ENCODE data around the gene SYT7.

Gene SYT7

DNA sequence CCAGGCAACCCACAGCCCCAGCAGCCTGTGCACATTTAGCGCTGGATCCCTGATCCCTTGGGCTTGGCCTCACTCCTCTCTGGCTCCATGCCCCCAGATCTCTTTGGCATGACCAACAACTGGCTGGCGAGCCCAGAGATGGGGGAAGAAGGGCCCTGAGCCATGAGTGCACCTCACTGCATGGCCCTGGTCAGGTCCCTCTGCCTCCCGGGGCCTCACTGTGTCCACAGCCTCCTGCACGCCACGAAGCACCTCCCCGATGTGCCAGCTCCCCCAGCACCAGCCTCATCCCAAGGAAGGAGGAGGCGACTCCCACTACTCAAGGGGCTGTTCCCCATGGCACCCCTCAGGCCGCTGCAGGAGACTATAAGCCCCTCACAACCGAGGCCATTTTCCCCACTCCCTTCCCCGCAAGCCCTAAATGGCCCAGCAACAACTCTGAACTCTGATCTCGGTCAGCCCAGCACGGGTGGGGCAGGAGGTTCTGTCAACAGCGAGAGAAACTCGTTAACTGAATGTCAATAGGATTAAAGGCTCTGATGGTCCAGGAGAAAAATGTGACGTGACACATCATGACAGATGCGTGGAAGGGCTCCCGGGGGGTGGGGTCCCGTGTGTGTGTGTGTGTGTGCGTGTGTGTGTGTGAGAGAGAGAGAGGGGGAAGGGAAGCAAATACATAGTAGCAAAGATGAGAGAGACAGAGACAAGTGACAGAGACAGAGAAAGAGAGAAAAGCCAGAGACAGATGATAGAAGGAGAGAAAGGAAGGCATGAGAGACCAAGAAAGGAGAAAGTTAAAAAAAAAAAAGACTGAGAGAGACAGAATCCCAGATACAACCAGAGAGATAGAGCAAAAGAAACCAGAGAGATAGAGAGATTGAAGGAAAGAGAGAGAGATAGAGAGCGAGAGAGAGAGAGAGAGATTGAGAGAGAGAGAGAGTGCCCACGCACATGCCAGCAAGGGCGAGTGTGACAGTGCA lies 28.4 kb upstream of the SYT7 start:
- DNase-seq = no peak

DNA sequence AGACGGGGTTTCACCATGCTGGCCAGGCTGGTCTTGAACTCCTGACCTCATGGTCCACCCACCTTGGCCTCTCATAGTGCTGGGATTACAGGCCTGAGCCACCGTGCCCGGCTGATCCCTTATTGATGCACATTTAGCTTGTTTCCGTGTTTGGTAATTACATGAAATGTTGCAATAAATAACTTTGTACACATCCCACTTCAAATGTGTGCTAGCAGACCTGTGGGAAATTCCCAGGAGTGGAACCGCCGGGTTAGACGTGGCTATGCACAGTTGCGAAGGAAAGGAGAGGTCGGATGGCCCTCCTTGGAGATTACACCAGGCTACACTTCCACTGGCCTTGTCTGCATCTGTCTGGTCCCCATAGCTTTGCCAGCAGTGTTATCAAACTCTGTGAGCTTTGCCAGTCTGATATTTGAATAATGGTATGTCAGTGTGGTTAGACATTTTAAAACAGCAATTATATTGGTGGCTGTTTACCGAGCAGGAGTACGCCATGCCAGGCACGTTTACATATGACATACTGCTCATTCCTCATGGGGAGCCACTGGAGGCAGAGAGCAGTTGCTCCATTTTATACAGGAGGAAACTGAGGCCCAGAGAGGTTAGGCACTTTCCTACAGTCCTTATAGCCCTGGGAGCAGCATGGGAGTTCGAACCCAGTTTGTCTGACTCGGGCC lies 27.2 kb upstream of the SYT7 start:
- no peak for DNase-seq

DNA sequence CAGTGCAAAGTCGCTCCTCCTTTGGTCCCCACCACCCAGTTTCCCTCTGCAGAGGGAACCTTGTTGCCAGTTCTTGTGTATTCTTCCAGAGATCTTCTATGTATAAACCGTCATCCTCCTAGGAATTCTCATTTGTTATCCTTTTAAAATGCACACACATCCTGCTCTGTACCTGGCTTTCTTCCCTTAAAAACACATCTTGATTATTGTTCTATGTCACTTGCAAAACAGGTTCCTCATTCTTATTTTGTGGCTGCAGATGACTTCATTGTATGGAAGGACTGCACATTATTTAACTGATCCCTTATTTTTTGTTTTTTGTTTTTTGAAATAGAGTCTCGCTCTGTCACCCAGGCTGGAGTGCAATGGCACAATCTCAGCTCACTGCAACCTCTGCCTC lies 26.6 kb upstream of the SYT7 start:
- no peak for DNase-seq

DNA sequence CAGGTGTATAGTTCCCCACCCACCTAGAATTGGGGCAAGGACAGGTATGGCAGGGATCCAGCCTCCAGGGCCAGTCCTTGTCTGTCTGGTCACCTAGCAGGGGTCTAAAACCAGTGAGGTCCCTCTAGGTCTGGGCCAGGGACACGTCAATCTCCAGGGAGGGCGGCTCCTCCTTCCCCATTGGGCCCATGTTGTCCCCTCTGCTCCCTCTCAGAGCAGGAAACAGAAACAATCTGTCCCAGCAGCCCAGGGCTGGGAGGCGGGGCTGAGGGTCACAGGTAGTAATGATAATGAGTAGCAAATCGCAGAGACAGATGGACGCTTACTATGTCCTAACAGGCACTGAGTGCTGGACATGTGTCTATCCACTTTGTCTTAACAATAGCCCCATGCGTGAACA lies 22.8 kb upstream of the SYT7 start:
- DNase-seq = no peak

DNA sequence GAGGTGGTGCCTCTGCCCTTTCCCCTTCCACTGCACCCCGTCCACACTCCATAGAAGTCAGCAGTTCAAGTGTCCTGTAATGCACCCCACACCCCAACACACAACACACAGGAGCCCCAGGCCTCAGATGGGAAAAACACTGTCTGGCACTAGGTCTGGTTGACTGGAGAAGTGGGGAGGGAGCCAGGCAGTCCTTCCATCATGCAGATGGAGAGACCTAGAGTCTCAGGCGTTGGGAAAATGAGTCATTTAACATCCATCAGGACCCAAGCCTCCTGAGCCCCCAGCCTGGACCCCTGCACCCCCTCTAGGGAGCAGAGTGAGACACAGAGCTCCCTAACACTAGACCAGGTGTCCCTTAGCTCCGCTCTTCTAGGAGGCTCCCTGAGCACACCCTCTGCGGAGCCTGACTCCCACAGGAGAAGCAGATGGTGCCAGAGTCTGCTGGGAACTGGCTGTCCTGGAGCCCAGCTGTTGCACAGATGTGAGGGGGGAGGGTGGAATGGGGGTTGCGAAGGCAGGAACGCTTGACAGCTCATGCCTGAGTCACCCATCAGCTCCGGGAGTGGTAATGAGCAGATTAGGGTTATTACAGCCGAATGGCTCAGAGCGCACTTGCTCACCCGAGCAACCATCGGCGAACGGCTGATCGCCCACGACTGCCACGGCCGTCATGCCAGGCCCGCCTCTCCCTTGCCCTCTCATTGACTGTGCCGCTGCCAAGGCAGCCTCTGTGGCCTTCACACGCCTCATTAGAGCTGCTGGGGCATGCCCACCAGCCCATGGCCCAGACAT lies 22.1 kb upstream of the SYT7 start:
- no peak for DNase-seq

DNA sequence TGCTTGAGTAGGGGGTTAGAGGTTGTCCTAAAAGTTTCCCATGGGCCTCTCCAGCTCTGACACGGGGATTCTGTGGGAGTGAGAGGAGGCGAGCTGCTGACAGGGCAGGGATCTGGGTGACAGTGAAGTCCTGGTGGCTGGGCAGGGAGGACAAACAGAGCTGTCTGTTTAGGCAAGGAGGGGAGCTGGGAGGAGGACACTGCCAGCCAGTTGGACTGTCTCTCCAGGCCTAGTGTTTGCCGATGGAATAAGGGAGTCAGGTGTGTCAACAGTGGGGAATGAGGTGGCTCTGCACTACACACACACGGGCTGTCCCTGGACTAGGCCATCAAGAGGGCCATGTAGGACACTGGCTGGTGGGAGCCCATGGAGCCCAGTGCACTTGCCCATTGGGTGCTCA lies 20.6 kb upstream of the SYT7 start:
- no peak for DNase-seq

DNA sequence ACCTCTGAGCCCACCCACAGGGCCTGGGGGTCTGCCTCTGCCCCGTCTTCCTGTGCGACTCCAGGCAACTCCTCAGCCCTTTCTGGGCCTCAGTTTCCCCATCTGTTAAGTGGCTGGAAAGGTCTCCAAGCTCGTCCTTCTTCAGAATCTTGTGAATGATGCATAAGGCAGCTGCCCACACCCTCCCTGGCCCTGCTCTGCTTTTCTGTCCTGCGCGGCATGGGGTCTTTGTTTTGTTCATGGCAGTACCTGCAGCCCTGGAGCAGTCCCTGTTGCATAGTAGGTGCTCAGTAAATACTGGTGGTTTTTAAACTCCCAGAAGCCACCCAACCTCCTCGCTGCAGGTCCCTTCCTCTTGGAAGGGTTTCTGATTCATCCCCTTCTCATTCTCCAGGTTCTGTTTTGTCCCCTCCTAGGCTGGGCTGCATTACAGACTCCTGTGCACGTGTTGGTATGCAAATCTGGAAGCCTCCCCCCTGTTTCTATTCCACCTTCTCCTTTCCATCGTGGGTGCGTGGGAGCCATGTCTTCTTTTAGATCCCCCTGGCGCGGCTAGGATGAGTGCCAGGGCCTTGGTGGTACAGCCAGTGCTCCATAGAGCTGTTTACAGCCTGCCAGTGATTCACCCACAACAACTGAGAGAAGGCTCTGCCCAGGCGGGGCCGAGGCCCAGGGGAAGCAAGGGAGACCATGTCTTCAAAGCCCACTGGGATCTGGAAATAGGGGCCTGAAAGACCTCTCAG lies 19.3 kb upstream of the SYT7 start:
- no peak for DNase-seq

DNA sequence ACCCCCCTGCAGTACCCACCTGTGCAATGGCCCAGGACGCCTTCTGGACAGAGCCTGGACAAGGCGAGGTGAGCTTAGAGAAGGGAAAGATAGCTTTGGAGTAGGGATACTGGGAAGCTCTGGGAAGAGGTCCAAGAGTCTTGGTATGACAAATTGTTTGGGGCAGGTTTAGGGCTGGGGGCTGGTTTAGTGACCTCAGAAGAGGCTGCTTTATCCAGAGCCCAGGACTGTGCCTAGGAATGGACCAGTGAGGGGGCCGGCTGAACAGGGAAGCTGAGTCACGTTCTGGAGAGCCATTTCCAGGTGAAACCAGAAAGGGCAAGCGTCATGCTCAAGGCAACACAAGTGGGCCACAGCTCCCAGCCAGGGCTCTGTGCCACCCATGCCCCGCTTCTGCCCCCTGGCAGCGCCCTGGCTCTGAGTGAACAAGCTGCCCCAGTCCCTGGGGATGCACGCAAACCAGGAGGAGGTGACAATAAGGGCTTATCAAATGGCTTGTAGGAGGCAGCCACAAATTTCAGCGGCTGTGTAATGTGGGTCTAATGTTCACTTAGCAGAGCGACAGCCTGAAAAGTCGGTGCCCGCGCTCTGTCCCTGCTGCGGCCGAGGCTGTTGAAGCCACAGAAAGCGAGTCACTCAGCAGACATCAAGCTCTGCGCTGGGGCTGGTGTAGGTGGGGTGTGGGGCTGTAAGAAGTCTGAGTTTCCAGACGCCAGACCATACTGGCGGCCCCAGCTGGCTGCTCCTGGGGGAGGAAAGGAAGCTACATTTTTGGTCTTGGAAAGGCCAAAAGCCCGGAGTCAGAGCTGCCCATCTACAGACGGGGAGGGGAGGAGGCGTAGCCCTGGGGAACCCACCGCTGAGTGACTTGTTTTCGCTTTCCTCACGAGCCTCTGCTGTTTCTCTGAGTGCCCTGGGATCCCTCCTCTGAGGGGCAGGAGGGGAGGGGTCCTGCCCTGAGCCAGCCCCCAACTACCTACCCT lies 18.3 kb upstream of the SYT7 start:
- no peak for DNase-seq

DNA sequence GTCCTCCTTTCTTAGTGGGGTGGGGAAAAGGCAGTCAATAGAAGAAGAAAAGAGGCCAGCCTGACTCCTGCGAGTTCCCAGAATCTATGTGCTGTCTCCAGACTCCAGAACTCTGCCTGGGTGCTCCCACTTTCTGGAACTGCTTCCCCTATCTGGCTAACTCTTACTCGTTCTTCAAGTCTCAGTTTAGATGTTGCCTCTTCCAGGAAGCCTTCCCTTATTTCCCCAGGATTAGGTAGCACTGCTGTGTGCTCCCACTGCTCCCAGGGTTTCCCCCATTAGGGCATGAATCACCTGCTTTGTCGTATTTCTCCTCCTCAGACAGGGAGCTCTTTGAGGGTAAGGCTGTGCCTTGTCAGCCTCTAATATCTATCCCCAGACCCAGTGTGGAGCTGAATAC lies 17.5 kb upstream of the SYT7 start:
- DNase-seq = no peak

DNA sequence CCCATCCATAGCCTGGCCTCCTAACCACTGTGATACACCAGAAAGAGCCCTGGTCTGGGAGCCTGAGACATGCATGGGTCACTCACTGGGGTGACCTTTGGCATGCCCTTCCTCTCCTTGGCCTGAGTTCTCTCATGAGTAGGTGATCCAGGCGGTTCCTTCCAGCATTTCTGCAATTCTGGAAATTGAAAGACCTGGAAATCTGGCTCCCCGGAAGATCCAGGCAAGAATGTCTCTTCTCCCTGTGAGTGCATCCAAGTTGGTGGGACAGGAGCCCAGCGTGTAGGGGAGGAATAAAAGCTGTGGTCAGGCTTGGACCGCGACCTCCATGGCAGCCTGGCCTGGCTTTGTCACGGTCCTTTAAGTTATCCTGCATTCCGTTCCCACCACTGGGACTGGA lies 16.1 kb upstream of the SYT7 start:
- no peak for DNase-seq

DNA sequence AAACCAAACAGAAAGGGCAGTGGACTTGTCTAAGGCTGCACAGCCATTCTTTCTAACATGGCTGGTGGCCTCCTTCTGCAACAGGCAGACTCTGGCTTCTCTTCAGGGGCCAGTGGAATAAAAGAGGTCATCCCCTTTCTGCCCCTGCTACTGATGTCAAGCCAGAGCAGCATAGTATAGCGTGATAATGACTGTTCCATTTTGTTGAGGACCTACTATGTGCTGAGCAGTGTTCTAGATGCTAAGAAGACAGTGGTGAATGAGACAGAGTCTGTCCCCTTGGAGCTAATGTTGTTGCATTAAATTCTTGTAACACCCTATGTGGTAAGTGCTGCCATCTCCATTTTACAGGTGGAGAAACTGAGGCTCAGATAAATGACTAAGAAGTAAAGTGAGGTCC lies 15.7 kb upstream of the SYT7 start:
- no peak for DNase-seq

DNA sequence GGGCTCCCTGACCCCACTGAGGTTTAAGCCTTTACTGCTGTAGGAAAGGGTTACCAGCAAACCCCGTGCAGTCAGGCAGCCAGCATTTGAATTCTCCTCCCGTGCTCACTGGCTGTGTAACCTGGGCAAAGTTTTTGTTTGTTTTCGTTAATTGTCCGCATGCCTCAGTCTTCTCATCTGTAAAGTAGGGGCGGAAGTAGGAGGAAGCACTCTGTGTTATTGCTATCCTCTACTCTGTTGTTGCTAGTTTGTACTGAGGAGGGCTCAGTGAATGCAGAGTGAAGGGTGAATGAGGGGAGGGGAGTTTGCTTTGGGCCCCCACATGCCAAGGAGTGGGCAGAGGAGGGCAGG lies 14.0 kb upstream of the SYT7 start:
- no peak for DNase-seq

DNA sequence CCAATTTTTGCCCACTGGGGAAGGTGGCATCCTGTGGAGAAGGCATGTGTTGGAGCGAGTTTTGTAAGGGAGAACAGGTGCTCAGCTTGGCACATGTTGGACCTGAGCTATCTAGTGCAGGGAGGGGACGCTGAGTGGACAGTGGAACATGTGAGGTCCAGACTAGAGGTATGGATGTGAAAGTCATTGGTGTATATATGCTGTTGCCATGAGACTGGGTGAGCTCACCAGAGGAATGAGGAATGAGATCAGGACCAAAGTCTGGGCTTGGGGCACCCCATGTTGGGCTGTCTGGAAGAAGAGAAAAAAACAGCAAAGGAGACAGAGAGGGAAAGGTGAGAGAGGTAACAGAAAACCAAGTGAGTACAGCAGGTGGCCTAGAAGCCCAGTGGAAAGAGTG lies 12.3 kb upstream of the SYT7 start:
- DNase-seq = no peak

DNA sequence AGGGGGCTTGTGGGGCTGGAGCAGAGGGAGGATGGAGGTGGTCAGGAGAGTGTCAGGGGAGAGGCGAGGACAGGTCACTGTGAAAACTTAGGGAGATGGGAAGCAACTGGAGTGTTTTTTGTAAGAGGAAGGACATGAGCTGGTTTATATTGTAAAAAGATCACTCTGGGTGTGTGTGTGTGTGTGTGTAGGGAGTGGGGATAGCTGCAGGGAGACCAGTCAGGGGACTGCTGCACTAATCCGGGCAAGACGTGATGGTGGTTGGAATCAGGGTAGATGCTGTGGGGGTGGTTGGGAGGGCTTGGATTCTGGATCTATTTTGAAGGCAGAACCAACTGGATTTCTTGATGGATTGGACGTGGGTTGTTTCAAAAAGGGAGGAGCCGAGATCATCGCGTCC lies 11.3 kb upstream of the SYT7 start:
- no peak for DNase-seq

DNA sequence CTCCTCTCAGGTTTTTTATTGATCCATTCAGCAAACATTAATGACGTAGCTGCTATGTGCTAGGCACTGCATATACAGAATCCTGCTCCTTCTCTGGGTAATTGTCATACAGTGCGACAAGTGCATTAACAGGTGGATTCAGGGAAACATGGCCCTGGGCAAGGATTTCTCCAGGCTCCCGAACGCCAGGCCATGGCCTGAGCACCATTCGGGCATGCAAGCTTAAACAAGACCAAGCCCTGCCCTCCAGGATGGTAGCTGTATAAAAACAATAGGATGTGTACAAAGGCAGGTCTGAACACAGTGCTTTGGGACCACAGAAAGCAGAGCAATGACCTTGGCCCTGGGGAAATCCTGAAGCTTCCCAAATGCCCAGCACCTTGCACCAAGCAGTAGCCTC lies 9.1 kb upstream of the SYT7 start:
- no peak for DNase-seq

DNA sequence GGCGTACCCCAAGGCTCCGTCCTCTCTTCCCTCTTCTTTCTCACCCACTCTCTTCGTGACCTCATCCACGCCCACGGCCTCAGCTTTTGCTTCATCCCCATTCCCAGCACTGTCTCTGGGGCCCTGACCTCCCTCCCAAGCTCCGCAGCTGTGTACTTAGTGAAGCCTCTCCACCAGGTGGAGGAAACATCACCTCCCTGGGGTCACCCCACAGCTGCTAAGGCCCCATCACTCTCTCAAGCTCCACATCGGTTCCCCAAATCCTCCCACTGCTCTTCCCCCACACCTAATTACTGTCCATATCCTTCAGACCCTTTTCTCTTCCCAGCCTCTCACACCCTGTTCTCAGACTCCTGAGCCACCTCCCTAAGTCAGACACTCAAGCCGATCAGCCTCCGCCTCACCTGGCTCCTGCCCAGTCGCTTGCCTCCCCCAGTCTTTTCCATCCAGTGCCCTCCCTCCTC lies 7.9 kb upstream of the SYT7 start:
- DNase-seq = no peak

DNA sequence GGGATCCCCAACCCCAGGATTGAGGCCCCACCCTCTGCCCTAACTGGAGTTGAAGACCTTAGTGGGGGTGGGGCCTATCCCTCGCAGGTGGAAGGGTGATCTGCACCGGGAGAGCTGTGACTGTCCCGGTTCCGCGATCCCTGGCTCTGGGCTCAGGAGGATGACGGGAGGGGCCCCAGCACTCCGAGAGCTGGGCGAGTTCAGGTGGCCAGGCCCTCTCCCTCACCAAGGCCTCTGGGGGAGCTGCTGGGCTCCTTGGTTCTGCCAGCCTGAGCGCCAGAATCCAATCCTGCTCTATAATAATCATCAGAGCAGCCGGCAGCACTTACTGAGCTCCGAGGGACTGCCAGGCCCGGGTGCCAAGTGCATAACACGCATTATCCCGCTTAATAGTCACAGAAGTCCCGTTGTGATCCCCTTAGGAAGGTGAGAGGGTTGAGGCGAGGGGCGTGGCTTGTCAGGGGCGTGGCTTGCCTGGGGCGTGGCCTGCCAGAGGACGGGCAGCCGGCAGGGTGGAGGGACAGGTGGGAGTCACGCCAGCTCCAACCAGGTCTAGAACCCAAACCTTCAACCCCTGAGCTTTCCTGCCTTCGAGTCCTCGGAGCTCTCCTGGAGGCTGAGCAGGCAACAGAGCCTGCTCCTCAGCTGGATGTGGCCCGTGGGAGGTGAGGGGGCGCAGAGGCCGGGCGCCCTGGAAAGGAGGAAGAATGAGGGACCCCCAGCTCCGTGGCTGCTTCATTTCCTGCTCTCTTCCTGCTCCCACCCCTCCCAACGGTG lies 7.3 kb upstream of the SYT7 start:
- no peak for DNase-seq

DNA sequence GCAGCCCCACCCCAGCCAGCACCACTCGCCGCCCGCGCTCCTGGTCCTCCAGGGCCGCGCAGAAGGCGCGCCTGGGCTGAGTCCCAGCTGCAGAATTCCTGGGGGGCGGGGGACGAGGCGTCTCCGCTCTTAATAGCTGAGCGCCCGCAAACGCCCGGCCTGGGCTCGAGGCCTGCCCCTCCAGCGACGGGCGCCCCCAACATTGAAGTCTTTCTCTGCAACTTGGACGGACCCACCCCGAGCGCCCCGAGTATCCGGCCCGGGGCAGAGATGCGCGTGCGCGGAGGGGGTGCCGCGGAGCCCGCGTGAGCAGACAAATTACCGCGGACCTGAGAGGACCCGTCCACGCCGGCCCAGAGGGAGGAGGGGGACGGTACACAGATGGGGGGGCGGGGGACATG lies 6.7 kb upstream of the SYT7 start:
- no peak for DNase-seq

DNA sequence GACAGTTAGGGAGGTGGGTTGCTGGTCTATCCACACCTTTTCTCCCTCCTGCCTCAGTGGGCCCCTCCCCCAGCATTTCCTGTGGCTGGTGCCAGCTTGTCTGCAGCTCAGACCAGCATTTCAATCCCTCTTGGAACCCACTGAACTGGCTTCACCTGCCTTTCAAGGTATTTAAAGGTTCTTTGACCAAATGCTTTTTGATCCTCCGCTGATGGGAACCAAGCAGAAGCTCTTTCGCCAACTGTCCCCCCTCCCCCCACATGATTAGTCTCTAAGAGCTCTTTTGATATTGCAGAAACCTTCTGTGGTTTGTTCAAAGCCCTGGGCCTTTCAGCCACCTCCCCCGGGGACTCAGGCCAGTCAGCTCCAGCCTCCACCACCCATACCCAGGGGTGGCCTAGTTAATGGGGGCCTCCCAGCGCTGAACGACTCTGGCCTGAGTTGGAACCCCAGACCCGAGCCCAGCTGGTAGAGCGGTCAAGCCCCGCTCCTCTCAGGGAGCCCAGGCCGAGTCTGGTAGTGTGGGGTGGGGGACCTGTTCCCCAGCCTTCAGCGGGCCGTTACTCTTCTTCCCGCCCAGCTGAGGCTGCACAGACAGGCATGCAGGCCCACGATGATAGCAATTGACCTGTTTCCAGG lies 6.0 kb upstream of the SYT7 start:
- DNase-seq = no peak

DNA sequence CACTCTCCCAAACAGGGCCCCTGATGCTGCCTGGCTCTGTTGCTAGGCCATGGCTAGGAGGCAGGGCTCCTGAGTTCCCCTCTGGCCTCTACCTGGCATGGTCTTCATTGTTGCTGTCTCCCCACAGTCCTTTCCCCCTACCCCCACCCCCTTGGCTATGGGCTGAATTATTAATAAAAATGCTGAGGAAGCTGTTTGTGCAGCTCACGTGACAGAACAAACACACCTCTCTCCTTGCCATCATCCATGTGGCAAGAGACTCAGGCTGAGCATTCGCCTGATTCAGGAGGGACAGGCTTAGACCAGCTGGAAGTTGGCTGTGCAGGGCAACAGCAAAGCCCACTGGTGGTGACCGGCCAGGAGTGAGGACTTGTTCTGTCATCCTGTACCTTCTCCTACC lies 4.2 kb upstream of the SYT7 start:
- no peak for DNase-seq
